T-helper 1 cell treated with Interleukin-12 subunit alpha and Interleukin-12 subunit beta and Interleukin-4 antibody, amounts not matched to agents 30 ng/mL and 1 ng/mL, for 36 hours (primary cell): ENCODE measurements around the gene CCDC81. TPM values are rescaled to one million over a fixed set of nuclear protein-coding genes. Genes with fewer than 3 reads are reported as not detected.
"Not testable (repeated sequence)": the region's sequence is repeated elsewhere in the genome, so short reads cannot be mapped to it uniquely, and the experiment has no call there.

ENCODE experiments used
- intact Hi-C: fragments of 100-400 bp; cut with micrococcal nuclease; formaldehyde crosslinking; loops from one replicate; pipeline ENCODE4 v1.15.1; 2024
- total RNA-seq: library from RNA; stranded (reverse); gene quantifications from 2 replicates; pipeline ENCODE4 v1.2.3, GENCODE V29; 2022

CCDC81 gene
- 0.66 and 1.2 TPM in 2 replicates for total RNA-seq

DNA sequence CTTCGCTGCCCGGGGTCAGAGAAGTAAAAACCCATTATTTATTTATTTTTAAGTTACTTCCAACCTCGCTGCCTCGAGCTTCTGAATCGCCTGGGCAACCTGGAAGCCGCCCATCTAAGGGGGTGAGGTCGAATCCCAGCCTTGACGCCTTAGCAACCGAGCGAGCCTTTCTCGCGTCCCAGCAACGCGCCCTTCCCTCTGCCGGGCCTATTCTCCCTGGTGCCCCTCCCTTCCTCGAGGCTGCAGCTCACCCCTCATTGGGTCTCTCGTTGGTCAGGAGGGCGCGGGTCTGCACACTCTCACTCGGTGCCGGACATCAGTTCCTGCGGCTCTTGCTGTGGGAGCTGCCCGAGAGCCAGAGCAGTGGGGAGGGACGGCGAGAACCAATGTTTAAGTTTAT is at the start of gene CCDC81:
TSS of gene CCDC81 (plus strand) at position 302 of the 400 bp plus-strand sequence. CDS start 277 bp downstream, outside the sequence.
- intact Hi-C loops, result no loop called here

DNA sequence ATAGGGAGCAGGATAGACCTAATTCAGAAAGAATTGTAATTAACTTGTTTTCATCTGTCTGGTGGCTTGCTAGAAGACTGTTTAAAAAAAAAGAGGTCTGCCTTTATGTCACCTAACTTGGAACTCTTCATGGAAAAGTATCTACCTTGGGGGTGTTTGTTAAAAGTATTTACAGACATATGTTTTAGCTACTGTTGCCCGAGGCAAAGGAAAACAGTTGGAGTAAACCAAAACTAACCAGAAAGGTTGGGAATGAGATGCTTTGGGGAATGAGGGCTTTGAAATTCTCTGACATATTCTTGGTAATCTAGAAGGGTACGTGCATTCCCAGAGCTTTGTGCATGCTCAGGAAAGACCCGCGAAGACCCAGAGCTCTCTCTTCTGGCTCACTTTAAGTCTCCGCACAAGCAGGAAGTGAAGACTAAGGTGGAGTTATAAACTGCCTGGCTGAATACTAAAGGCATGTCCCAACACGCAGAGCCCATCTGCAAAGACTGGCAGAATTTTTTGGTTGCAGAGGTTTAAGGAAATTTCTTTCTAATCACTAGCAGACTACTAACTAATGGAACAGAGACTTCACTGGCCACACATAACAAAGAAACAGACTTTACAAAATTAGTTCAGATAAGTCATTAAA is 39.4 kb upstream of the CCDC81 start:
- intact Hi-C loops, result no loop called here

DNA sequence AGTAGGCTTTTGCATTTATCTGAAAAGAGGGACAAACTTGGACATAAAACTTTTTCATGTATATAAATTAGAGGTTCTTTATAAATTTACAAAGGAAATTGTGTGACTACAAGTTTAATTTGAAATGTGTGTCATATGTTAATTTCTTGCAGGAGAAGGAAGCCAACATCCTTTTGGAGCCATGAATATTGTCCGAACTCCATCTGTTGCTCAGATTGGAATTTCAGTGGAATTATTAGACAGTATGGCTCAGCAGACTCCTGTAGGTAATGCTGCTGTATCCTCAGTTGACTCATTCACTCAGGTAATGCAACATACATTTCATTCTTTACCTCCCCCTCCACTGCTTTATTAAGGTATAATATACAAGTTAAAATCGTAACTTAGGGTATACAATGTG is 37.5 kb upstream of the CCDC81 start:
- intact Hi-C loops, result no loop called here

DNA sequence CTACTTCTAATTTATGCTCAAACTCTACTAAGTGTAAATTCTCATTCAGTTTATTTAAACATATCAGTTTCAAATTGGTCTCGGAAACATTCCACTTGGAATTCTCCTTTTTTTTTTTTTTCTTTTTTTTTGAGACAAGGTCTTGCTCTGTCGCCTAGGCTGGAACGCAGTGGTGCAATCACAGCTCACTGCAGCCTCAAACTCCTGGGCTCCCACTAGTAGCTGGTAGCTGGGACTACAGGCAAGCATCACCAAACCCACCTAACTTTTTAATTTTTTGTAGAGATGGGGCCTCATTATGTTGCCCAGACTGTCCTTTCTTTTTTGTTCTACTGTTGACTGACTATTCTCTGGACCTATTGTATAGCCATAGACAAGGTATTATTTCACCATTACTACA is 33.3 kb upstream of the CCDC81 start:
- intact Hi-C loops, result no loop called here

DNA sequence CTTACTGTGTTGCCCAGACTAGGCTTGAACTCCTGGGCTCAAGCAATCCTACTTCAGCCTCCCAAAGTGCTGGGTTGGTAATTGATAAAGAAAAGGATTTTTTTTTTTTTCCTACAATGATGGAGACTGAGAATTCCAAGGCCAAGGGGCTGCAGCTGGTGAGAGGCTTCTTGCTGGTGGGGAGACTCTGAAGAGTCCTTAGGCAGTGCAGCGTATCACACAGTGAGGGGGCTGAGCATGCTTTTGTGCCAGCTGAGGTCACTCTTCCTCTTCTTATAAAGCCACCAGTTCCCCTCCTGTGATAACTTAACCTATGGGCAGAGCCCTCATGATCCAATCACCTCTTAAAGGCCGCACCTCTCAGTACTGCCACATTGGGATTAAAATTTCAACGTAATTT is 28.2 kb upstream of the CCDC81 start:
- intact Hi-C loops, result no loop called here

DNA sequence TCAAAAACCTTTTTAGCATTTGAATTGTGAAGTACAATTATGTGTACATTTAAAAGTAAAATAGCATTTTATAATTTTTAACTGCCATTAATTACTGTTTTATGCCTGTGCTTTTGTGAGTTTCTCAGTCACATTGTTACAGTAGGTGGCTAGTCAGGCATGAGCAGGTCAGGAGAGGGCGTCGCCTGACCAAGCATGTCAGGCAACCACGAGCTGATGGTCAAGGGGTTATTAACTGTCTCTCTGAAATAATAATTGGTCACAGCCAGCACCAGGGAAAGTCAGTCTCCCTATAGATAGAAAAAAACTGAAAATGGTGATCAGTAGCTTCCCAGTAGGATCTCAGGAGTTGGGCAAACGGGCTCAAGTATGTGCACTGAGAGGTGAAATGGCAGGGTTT is 19.4 kb upstream of the CCDC81 start:
- intact Hi-C loops, result no loop called here

DNA sequence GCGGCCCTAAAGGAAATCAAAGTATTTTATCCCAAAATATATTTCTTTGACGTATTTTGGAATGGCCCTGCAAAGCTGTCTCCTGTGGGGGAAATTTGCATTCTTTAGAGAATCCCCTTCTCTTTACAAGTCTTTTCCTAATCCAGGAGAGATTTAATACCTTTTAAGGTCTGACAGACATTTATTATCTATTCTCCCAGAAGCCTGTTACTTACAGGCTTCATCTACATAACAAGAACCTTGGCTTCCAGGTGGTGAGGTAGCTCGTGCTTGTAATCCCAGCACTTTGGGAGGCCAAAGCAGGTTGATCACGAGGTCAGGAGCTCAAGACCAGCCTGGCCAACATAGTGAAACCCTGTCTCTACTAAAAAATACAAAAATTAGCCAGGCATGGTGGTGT is 17.3 kb upstream of the CCDC81 start:
- intact Hi-C loops, result not testable (repeated sequence)

DNA sequence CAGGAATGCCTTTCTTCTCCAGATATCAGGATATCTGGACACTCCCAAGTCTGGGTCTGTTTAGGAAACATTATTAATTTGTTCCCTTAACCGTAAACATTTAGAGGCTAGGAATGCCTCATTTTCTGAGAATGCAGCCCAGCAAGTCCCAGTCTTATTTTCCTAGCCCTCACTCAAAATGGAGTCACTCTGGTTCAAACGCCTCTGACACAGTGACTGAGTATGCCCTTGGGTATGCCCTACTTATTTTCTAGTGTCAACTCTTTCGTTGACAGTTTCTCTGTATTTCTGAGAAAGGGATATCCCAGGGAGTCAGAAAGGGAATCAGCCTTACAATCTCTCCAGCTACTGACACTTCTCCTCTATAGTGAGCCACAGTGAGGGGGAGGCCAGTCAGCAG is 16.0 kb upstream of the CCDC81 start:
- intact Hi-C loops, result no loop called here

DNA sequence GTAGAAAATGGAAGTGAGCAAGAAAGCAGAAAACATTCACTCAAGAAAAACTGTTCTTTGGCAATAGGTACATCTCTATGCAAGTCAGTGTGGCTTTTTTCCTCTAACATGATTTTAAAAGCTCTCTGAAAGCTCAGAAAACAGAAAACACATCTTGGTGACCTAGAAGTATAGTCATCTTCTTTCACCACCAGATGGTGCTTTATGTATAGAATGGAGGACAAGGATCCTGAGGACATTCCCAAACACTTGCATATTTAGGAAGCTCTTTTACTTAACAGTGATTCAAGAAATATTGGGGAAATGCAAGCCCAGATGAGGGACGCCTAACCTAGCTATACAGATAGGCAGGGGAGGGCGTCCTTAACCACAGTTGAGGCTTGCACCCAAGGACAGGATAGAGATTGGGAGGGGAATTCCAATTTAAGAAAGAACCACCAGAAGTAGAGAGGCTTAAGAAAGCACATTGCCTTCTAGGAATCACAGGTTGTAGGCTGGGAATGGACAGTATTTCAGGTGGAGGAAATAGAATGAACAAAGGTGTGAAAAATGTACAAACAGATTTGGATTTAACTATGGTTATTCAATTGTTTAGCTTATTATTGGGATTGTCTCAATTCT is 13.8 kb upstream of the CCDC81 start:
- intact Hi-C loops, result no loop called here

DNA sequence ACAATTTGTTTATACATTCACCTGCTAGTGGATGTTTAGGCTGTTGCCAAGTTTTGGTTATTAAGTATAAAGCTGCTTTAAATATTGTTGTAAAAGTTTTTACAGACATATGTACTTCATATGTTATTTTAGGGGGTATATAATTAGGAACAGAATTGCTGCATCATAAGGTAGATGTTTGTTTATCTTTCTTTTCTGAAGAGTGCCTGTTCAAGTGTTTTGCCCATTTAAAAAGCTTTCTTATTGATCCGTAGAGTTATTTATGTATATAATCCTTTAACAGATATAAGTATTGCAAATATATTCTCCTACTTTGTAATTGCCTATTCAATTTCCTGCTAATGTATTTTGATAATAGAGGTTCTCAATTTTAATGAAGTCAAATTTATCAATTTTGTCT is 11.3 kb upstream of the CCDC81 start:
- intact Hi-C loops, result no loop called here

DNA sequence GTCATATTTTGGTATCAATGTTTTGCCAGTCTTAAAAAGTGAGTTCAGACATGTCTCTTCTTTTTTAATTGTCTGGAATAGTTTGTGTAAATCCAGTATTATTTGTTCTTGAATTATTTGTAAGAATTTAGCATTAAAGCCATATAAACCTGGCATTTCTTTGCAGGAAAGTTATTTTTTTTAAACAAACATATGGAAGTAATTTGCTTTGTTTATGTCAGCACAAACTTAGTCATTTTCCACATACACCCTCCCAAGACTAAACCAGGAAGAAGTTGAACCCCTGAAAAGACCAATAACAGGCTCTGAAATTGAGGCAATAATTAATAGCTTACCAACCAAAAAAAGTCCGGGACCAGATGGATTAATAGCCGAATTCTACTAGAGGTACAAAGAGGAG is 9.1 kb upstream of the CCDC81 start:
- intact Hi-C loops, result no loop called here

DNA sequence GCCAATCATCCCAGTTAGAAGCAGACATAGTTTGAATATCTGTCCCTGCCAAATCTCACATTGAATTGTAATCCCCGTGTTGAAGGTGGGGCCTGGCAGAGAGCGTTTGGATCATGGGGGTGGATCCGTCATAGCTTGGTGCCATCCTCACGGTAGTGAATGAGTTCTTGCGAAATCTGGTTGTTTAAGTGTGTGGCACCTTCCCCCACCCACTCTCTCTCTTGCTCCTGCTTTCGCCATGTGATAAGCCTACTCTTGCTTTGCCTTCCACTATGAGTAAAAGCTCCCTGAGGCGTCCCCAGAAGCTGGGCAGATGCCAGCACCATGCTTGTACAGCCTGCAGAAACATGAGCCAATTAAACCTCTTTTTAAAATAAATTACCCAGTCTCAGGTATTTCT is 5.0 kb upstream of the CCDC81 start:
- intact Hi-C loops, result no loop called here

DNA sequence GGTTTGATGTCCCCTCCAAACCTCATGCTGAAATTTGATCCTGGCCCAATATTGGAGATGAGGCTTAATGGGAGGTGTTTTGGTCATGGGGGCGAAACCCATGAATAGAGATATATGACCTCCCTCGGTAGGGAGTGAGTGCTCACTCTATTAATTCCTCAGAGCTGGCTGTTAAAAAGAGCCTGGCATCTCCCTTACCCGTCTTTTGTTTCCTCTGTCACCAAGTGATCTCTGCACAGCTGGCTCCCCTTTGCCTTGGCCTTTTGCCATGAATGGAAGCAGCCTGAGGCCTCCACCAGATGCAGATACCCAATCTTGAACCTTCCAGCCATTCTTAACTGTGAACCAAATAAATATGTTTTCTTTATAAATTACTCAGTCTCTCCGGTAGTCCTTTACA is 4.5 kb upstream of the CCDC81 start:
- intact Hi-C loops, result no loop called here

DNA sequence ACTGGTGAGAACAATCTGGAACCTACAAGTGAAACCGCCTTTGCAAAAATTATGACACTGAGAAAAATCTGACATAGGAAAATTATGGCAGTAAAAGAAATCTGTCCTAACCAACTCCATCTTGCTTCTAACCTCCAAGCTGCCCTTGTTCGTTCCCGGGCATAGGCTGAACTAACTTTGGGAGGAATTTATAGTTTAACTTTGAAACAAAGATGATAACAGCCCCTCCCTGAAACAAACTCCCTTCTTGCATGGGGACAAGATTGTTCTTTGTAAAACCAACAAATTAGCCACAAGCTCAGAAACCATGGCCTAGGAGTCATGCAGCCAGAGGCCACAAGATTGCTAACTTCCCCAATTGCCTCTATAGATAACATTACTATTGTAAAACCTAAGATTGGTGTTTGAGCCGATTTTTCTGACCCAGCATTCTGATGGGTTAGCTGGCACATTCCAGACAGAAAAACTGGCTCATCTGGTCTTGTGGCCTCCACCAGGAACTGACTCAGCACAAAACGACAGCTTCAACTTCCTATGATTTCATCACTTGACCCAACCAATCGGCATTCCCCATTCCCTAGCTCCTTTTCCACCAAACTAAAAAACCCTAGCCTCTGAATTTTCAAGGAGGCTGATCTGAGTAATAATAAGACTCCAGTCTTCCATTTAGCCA is 3.6 kb upstream of the CCDC81 start:
- intact Hi-C loops, result no loop called here

DNA sequence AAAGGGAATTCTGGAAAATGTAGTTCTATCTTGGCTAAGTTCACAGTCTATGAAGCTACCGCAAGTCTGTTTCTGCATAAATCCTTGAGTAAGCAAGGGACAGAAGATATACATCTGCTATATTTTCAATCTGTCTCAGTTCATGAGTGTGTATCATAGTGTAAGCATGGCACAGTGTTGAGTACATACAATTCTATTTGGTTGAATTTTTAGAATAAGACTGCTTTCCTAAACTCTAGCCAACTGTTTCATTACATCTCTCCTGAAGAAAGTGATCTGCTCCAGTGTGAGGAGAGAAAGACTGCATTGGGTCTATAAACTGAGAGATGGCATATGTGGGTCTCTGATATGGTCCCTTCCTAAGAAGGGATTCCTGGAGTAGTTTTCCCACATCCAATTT is 2.6 kb upstream of the CCDC81 start:
- intact Hi-C loops, result no loop called here

DNA sequence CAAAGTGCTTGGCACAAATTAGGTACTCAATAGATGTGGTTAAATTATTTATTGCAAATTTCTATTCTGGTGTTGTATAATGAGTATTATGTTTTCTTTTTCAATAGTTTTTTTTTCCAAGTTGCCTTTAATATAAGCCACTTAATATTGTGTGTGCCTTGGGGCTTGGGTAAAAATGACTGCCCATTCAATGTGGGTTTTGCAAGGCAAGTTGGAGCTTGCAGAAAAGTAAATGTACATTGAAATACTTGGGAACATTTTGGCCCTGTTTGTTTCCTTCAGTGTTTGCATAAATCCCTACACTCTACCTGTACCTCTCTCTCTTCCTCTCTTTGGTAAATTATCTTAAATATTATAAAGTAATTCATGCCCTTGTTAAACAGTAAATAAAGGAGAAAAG is 2.1 kb upstream of the CCDC81 start:
- intact Hi-C loops, result no loop called here

DNA sequence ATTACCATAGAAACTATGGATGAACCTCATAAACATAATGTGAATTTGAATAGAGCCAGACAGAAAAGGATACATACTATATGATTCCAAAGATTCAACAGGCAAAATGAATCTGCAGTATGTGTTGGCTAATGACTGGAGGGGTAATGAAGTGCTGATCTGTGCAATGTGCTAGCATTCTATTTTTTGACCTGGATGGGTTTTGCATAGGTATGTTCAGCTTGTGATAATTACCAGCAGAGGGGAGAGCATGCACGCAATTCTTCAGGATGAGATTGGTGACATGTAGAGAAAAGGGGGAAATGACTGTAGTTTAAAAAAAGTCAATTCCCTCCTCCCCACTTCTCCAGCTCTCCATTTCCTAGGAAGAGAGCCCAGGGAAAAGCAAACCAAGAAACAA is 618 bp upstream of the CCDC81 start:
- intact Hi-C loops, result no loop called here

DNA sequence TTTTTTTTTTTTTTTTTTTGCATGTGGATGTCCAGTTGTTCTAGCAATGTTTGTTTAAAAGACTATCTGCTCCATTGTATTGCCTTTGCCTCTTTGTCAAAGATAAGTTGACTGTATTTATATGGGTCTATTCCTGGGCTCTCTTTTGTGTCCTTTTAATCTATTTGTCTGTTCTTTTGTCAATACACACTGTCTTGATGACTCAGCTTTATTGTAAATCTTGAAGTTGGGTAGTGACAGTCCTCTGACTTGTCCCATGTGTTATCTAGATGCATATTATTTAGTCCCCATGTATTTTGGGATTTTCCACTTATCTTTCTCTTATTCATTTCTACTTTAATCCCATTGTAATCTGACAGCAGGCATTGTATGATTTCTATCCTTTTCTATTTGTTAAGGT is 3.3 kb downstream of the CCDC81 start:
- intact Hi-C loops, result no loop called here

DNA sequence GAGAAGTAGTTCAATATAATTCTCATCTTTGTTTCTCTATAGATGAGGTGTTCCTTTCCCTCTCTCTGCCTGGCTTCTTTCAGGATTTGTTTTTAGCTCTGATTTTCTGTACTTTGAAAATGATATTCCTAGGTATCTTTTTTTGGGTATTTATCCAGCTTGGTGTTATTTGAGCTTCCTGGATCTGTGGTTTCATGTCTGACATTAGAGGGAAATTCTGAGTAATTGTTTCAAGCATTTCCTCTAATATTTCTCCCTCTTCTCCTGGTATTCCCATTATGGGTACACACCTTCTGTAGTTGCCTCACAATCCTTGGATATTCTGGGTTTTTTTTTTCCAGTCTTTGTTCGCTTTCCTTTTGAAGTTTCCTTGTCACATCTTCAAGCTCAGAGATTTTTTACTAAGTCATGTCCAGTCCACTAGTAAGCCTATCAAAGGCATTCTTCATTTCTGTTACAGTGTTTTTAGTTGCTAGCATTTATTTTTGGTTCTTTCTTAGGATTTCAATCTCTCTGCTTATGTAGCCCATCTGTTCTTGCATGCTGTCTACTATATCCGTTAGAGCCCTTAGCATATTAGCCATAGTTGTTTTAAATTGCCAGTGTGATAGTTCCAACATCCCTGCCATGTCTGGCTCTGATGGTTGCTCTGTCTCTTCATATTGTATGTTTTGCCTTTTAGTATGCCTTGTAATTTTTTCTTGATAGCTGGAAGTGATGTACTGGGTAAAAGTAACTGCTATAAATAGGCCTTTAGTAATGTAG is 5.8 kb downstream of the CCDC81 start:
- intact Hi-C loops, result no loop called here

DNA sequence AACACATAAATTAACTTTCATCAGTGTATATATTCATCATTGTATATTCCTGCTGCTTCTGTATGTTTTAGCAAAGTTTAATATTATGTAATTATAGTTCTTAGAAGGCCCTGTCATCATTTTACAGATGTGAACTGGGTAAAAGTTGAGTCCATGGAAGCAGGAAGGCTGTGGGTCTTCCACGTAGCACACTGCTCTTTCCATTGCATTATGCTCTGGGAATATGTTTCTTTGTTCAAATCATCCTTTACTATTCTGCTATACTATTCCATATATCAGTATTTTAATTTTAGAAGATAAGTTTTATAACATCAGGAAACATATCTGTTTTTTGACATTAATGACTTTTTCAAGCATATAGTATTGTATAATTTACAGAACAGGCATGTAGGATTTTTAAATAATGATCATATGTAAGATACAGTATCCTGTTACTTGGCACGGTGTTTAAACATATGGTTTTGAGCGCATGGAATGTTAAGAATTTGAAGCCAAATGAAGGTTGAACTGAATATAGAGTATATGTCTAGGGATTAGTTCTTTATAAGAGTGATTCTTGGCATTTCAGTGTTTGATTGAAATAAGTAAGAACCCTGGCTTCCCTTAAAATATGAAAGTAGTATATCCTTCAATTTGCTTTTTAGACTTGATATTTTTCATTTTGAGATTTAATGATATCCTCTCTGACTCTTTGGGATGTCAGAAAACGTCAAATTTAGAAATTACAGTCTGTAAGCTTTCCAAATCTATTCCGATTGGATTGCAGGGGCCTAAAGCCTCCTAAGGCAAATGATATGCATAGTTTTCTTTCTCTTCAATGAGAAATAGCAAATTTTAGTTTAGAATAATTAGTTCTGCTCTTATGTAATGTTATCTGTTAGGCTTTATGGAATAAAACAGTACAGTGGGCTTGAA is 8.6 kb downstream of the CCDC81 start:
- intact Hi-C loops, result no loop called here

DNA sequence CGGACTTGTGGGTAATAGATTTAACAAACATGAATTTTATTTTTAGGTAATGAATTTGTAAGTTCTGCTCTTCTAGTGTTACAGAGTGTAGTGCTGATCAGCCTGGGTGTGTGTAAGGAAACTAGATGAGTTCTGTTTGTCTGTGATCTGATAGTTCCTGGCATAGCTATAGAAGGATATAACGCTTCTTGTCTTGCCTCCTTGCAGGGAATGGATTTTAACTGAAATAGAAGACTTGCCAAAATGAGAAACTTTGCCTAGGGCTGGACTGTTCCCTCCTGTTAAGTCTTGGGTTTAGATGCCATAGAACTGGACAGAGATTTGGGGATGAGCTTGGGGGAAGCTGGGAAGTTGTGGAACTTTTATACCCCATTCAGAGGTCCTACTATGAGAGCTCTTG is 11.6 kb downstream of the CCDC81 start:
- intact Hi-C loops, result no loop called here
